Cardiac muscle cell (in vitro differentiated cells and primary cell): ENCODE results near the gene B4GALNT3. TPM values are rescaled to one million over a fixed set of nuclear protein-coding genes. Genes with fewer than 3 reads are reported as not detected.

Experiments used
- DNase-seq, 2 donors: peaks; one replicate each; pipeline versions ENCODE4 v3.0.0 to v3.0.0-alpha.2; 2010 to 2017; ENCODE audit warnings: low read depth in 1 of 2, low spot score in 1 of 2
- H3K27ac ChIP-seq: fragments of 200-600 bp; sonication (generic); 2 replicates; pipeline ENCODE4 v1.5.1; 2016
- H3K27me3 ChIP-seq: fragments of 200-600 bp; sonication (generic); 2 replicates; pipeline ENCODE4 v1.6.0; 2016; ENCODE audit warnings: control low read depth
- H3K36me3 ChIP-seq: fragments of 200-600 bp; sonication (generic); 2 replicates; pipeline ENCODE4 v1.5.1; 2016; ENCODE audit warnings: control low read depth
- H3K4me1 ChIP-seq: fragments of 200-600 bp; sonication (generic); 2 replicates; pipeline ENCODE4 v1.8.1; 2017; ENCODE audit warnings: low read depth, mild to moderate bottlenecking, mixed run types
- H3K4me3 ChIP-seq: fragments of 200-600 bp; sonication (generic); 2 replicates; pipeline ENCODE4 v1.5.1; 2016; ENCODE audit warnings: mild to moderate bottlenecking
- H3K9me3 ChIP-seq: fragments of 200-600 bp; sonication (generic); 2 replicates; pipeline ENCODE4 v1.5.1; 2017; ENCODE audit warnings: low read depth, mild to moderate bottlenecking, control low read depth
- CTCF ChIP-seq: IDR thresholded peaks from 2 replicates; pipeline ENCODE4 v1.5.1; 2012; ENCODE audit warnings: low read depth, mild to moderate bottlenecking, low read length
- polyA plus RNA-seq: library from polyadenylated mRNA; unstranded; fragments of >200 nt; fragmentation: Nextera tagmentation; extraction: Ambion mirVana; gene quantifications from 2 replicates; pipeline ENCODE4 v1.2.1, GENCODE V29; 2016
- total RNA-seq: library from RNA; depleted of rRNA; stranded (reverse); fragments of >200 nt; gene quantifications from 2 replicates; pipeline ENCODE4 v1.2.3, GENCODE V29; 2016

Gene B4GALNT3
- total and polyA plus RNA-seq, 2 experiments from 2014 or later, result 23.7 to 38.6 TPM

GRCh38 chr12:572532-572899, 112.8 kb downstream of the B4GALNT3 start:
- Histone ChIP-seq H3K4me1 (peaks cover 7% of the 10 kb centered on the region), H3K9me3 (no peaks in the 10 kb centered on the region), H3K4me3 (no peak overlapping the region), H3K36me3 (no peaks in the 10 kb centered on the region), H3K27ac (no peak overlapping the region), H3K27me3 (no peaks in the 10 kb centered on the region)
- DNase-seq, result no peak
- no peak for TF ChIP-seq CTCF

- no peak for DNase-seq
- H3K4me3 ChIP-seq, result no peak overlapping the region
- no peak for TF ChIP-seq CTCF
- H3K36me3 ChIP-seq, result no peaks in the 10 kb centered on the region
- H3K9me3 ChIP-seq, result no peaks in the 10 kb centered on the region
- no peaks in the 10 kb centered on the region for H3K27me3 ChIP-seq
- no peak overlapping the region for H3K27ac ChIP-seq
- H3K4me1 ChIP-seq, result peaks cover 7% of the 10 kb centered on the region
Measured at GRCh38 chr12:573232-573631, 113.5 kb downstream of the B4GALNT3 start.

- H3K27ac ChIP-seq, result no peak overlapping the region
- TF ChIP-seq CTCF, result no peak
- no peak overlapping the region for H3K4me3 ChIP-seq
- no peaks in the 10 kb centered on the region for H3K27me3 ChIP-seq
- H3K9me3 ChIP-seq, result no peaks in the 10 kb centered on the region
- H3K4me1 ChIP-seq, result peaks cover 21% of the 10 kb centered on the region
- H3K36me3 ChIP-seq, result no peaks in the 10 kb centered on the region
- no peak for DNase-seq
Measured at GRCh38 chr12:574475-575128, 114.9 kb downstream of the B4GALNT3 start.

- TF ChIP-seq CTCF, result no peak
- no peak overlapping the region for H3K27ac ChIP-seq
- H3K27me3 ChIP-seq, result no peaks in the 10 kb centered on the region
Measured at GRCh38 chr12:575129-575502, 115.4 kb downstream of the B4GALNT3 start.

GRCh38 chr12:575948-576614, 116.3 kb downstream of the B4GALNT3 start:
- Histone ChIP-seq H3K27ac (no peak overlapping the region), H3K4me3 (no peak overlapping the region), H3K9me3 (no peaks in the 10 kb centered on the region), H3K27me3 (no peaks in the 10 kb centered on the region), H3K36me3 (no peaks in the 10 kb centered on the region), H3K4me1 (peaks cover 15% of the 10 kb centered on the region)
- DNase-seq, result peak; percentile 69 to 77
- peak; percentile 99 for TF ChIP-seq CTCF

More at GRCh38 chr12:575129-575502, 115.4 kb downstream of the B4GALNT3 start:
- Histone ChIP-seq H3K4me3 (no peak overlapping the region), H3K36me3 (no peaks in the 10 kb centered on the region), H3K4me1 (peaks cover 23% of the 10 kb centered on the region), H3K9me3 (no peaks in the 10 kb centered on the region)
- no peak for DNase-seq
